ENCODE results near the gene ANKRD34A. TPM values are rescaled to one million over a fixed set of nuclear protein-coding genes. Genes with fewer than 3 reads are reported as not detected.
A peak's percentile ranks its signal among the peaks of the same experiment; 100 is the strongest.

The ANKRD34A gene
- total and polyA plus RNA-seq, 8 donors: 0.73 to 1.3 (median 0.91) TPM

- intact Hi-C loops (cut with DNase I): no loop called here
- TF ChIP-seq CTCF (IDR thresholded peaks at IDR 0.05): no peak
- peak in 2 of 4 donors; percentile 61 to 89 for DNase-seq
- H3K27ac ChIP-seq: peak overlapping the region in 1 of 2 donors; percentile 77
- H3K36me3 ChIP-seq: no peaks in the 10 kb centered on the region
- ATAC-seq: no peak
- peak overlapping the region; percentile 58 to 63 for H3K4me3 ChIP-seq
- no peaks in the 10 kb centered on the region for H3K9me3 ChIP-seq
- peaks cover 0 to 29% of the 10 kb centered on the region in 2 donors for H3K27me3 ChIP-seq
- peaks cover 22 to 75% of the 10 kb centered on the region in 2 donors for H3K4me1 ChIP-seq
Observed at GRCh38 chr1:145961425-145962156, 2.8 kb downstream of the ANKRD34A start.

- Histone ChIP-seq H3K36me3 (no peaks in the 10 kb centered on the region), H3K4me1 (peaks cover 22 to 79% of the 10 kb centered on the region in 2 donors), H3K27ac (peak overlapping the region; percentile 77 to 82), H3K27me3 (peaks cover 0 to 29% of the 10 kb centered on the region in 2 donors), H3K9me3 (no peaks in the 10 kb centered on the region), H3K4me3 (peak overlapping the region; percentile 58 to 63)
- intact Hi-C loops (cut with DNase I): no loop called here
- DNase-seq (no peak), ATAC-seq (no peak)
- TF ChIP-seq CTCF (IDR thresholded peaks at IDR 0.05): no peak
Observed at GRCh38 chr1:145961109-145961424, 3.3 kb downstream of the ANKRD34A start.

- Histone ChIP-seq H3K27me3 (peaks cover 0 to 29% of the 10 kb centered on the region in 2 donors), H3K9me3 (no peaks in the 10 kb centered on the region), H3K4me1 (peaks cover 24 to 79% of the 10 kb centered on the region in 2 donors), H3K36me3 (no peaks in the 10 kb centered on the region), H3K27ac (peak overlapping the region; percentile 77 to 82), H3K4me3 (peak overlapping the region; percentile 58 to 63)
- peak; percentile 83 to 94 (median 86) for DNase-seq
- intact Hi-C loops (cut with DNase I): no loop called here
- TF ChIP-seq CTCF (IDR thresholded peaks at IDR 0.05): peak; percentile 11 to 12
- ATAC-seq: peak; percentile 32
Observed at GRCh38 chr1:145960468-145961108, 3.8 kb downstream of the ANKRD34A start.

GRCh38 chr1:145959957-145960467, 4.4 kb downstream of the ANKRD34A start:
- Histone ChIP-seq H3K4me1 (peaks cover 30 to 80% of the 10 kb centered on the region in 2 donors), H3K36me3 (no peaks in the 10 kb centered on the region), H3K27me3 (peaks cover 0 to 29% of the 10 kb centered on the region in 2 donors), H3K4me3 (peak overlapping the region; percentile 58 to 63), H3K9me3 (no peaks in the 10 kb centered on the region), H3K27ac (peak overlapping the region; percentile 77 to 82)
- ATAC-seq (no peak), DNase-seq (no peak)
- intact Hi-C loops (cut with DNase I): no loop called here
- no peak for TF ChIP-seq CTCF (IDR thresholded peaks at IDR 0.05)

GRCh38 chr1:145959333-145959732, 5.0 kb downstream of the ANKRD34A start:
- Histone ChIP-seq H3K9me3 (no peaks in the 10 kb centered on the region), H3K4me3 (no peak overlapping the region), H3K4me1 (peaks cover 33 to 87% of the 10 kb centered on the region in 2 donors), H3K36me3 (no peaks in the 10 kb centered on the region), H3K27ac (peak overlapping the region in 1 of 2 donors; percentile 77), H3K27me3 (peaks cover 0 to 29% of the 10 kb centered on the region in 2 donors)
- no peak for TF ChIP-seq CTCF (IDR thresholded peaks at IDR 0.05)
- DNase-seq (no peak), ATAC-seq (no peak)
- intact Hi-C loops (cut with DNase I): no loop called here

Measured in left lung (tissue), 10 donors.